GDM1 (cell line): ENCODE data around the gene PVALEF.
A peak's percentile ranks its signal among the peaks of the same experiment; 100 is the strongest.
"Not testable (repeated sequence)": the region's sequence is repeated elsewhere in the genome, so short reads cannot be mapped to it uniquely, and the experiment has no call there.

ENCODE experiments used
- DNase-seq: peaks from one replicate; lab custom pipeline; 2025; lab: John Stamatoyannopoulos, UW

The PVALEF gene

DNA sequence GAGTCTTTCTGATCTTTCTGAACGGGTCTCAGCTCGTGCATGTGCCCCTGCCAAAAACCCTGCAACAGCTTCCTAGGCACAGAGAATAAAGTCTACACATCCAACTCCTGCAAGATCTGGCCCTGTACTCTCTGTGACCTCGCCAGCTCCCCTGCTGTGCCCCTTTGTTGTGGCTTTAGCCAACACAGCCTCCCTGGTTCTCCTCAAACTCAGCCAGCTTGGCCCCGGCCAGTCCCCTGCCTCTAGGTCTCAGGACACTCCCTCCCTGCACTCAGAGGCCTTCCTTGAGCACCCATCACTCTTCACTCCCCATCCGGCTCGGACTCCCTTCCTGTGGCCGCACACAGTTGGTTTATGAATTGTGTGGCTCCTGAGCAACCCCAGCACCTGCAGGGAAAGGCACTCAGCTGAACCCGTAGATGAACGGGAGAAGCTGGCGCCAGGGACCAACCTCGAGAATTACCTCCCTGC, 56.1 kb downstream of the PVALEF start:
- no peak for DNase-seq

DNA sequence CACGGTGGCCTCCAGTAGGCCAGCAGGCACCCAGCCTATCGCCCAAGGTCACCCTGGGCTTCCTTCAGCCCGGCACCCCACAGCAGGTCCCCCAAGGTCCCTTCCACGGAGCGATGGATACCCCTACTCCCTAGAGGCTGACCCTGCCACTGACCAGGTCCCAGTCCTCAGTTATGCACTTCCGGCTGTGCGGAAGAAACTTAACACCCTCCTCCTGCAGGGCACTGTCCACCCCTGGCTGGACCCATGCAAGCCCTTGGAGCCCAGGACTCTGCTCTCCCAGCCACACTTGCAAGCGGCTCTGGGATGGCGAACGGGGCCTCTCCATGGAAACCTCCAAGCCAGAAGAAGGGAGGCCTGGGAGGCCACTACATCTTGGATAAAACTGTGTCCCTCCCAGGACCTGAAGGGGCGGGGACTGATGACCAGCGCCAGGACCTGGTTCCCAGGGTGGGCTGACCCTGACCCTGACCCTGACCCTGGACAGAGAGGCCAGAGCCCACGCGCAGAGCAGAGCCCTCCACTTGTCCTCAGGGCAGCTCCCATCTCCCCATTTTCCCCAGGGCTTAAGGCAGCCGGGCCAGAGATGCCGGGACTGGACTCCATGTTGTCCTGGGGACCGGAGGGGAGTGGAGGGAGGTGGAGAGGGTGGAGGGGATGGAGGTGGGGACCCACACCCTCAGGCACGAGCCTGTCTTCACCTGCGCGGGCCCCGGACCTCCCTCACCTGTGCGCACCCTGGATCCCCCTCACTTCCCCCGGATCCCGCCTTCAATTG, 56.7 kb downstream of the PVALEF start:
- no peak for DNase-seq

DNA sequence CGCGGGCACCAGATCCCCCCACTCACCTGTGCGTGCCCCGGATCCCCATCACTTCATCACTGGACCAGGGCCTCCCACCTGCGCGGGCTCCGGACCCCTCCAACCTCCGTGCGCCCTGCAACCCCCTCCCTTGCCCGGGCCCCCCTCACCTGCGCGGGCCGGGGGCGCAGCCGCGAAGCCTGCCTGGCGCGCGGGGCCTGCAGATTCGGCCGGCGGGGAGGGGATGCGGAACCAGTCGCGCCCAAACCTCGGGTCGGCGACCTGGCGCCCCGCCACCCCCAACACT, 57.3 kb downstream of the PVALEF start:
- DNase-seq = no peak

DNA sequence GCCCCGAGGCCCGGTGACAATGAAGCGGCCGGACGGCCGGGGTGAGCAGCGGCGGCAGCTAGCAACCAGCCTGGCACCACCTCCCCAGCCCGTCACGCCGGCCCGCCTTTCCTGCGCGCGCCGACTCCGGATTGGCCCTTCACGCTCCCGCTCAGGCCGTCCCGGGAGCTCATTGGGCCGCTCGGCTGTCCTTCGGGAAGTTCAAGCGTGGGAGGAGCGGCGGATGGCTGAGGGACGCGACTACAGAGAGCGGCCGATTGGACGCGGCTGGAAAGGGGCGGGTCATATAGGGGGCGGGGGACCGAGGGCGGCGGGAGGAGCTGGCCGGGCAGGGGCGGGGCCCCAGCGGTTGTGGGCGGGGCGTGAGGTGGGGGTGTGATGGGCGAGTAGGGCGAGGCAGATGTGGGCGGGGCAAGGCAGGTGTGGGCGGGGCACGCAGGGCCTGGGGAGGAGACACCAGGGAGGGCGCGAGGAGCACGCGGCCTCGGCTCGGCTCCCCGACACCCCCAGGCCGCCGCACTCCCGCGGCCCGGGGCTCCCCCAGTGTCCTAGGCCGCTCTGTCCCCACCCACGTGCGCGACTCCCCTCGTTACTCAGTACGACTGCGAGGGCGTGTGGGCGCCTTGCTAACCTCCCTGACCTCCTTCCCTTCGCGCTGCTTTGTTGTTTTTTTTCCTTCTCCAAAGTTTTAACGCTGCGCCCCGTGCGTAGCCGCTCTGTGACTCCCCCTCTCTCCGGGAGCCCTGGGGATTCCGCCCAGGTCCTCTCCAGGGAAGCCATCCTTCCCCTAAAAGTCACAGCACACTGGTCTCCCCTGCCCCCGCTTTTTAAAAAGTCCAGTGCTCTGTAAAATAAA, 57.8 kb downstream of the PVALEF start, which contains the start of gene CEP131:
Gene CEP131 (minus strand): TSS at position 60 of the 856 bp plus-strand sequence. CDS start 2,909 bp downstream, outside the sequence.
- peak; percentile 98 for DNase-seq

DNA sequence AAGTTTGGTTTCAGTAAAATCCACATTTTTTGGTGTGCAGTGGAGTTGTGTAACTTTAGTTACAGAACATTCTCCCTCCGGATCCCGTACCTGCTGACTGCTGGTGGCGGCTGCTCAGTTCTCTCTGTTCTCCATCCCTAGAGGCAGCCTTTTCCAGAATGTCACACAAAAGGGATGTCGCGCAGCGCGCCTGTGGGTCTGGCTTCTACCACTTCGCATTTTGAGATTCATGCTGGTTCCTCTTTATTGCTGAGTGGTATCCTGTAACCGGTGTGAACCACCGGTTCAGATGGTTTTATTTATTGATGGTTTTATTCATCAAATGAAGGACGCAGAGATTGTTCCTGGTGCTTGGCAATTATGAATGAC, 58.4 kb downstream of the PVALEF start:
- peak; percentile 33 for DNase-seq

DNA sequence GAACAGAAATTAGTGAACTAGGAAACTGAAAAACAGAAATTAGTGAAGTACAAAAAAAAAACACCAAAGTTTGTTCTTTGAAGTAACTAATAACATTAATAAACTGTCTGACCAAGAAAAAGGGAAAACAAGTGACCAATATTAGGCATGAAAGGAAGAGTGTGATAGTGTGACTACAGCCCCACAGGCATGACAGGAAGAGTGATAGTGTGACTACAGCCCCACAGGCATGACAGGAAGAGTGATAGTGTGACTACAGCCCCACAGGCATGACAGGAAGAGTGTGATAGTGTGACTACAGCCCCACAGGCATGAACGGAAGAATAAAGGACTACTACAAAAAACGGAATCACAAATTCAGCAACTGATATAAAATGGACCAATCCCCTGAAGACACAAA, 62.3 kb downstream of the PVALEF start:
- DNase-seq = not testable (repeated sequence)

DNA sequence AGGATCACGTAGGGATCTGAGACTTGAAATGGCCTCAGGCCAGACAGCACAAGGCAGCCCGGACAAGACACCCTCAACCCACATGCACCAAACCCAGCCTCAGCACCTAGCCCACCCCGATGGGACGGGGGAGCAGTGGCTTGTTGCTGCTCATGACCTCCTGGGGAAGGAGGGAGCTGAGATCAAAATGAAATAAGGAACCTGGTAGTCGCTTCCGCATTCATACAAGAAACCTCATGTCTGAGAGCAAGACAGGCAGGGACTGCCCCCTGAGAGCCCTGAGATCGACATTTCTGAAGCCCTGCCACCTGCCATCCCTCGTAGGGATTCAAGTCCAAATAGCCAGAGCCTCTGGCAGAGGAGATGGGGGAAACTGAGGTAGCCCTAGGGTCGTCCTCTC, 63.1 kb downstream of the PVALEF start:
- peak; percentile 37 for DNase-seq

DNA sequence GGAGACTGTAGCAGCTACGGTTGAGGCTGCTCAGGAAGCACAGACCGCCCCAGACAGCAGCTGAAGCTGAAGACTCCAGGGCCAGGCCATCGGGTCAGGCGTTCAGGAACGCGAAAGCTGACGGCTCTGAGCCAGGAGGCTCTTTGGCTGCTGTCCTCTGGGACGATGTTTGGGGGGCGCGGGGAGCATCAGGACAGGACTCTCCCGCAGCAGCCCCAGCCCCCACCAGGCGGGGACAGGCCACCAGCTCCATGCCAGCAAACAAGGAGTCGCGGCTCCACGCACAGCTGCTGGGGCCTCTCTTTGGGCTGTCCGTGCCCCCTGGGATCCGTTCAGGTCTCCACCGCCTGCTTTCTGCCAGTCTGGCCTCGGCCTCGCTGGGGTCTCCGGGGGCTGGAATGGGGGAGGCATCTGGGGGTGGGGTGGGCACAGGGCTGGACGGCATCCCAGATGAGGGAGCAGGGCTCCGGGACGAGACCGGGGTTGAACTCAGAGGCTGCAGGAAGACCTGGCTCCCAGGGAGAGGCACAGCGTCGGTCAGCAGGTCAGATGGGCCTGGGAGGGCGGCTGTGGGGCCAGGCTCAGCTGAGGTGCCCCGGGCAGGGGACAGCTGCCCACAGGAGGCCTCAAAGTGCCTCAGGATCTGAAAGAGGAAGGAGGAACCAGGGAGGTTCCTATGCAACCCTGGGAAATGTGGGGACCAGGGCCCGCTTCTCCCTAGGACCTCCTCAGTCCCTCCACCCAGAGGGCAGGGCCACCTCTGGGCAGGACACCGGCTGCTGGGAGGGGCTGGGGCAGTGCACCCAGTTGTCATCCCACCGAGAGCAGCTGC, 63.7 kb downstream of the PVALEF start:
- no peak for DNase-seq

DNA sequence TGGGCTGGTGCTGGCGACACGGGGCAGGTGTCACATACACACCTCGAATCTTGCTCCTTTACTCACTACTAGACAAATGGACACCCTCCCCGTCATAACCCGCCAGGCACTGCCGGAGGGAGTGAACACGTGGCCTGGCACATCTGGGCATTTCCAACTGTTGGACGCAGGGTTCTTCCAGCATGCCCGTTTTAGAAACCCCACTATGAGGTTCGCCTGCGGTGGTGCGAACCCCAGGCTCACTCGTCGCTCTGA, 64.3 kb downstream of the PVALEF start:
- no peak for DNase-seq

DNA sequence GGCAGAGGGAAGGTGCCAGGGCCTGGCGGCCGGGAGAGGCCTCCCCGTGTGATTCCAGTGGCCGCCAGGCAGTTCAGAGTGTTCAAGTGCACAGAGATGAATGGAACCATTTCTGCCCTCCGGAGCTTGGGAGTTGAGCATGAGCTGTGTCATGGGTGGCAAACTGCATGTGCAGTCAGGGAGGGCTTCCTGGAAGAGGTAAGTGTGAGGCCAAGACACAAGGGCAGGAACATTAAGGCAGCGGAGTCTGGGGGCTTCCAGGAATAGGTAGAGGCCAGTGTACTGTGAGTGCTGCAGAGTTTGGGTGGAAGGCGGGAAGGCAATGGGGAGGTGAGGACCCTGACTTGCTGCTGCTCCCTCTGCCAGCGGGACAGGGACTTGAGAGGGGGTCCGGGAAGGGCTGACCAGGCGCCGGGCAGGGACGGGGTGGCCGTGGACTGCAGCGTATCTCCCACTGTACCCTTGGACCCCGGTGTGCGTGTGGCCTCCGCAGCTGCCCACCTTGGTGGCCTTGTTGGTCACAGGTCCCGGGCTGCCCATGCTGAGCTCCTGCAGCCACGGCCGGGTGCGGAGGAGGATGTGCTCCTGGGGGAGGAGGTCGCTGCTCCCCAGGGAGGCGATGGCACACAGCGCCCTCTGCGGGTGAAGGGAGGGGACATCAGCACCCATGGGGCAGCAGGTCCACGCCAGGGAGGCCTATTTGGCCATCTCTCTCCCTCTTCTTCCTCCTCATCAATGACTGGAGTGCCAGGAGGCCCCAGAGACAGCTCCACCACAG, 64.9 kb downstream of the PVALEF start:
- DNase-seq = no peak

DNA sequence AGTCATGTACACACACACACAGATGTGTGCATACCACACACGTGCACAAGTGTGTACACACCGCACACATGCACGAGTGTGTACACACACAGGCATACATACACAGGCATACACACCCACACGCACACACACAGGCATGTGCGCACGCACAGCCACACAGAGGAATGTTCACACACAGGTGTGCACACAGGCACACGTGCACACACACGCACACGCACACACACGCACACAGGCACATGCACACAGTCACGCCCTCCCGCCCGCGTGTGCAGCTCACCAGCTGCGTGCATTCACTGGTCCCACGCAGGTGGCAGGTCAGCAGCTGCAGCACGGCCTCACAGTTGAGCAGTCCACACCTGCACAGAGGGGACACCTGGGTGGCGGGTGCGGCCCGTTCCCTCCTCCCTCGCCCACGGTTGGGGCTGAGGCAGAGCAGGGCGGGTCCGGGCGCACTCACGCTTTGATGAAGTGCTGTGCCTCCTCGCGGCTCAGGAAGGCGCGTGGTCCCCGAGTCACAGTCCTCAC, 65.9 kb downstream of the PVALEF start:
- no peak for DNase-seq

DNA sequence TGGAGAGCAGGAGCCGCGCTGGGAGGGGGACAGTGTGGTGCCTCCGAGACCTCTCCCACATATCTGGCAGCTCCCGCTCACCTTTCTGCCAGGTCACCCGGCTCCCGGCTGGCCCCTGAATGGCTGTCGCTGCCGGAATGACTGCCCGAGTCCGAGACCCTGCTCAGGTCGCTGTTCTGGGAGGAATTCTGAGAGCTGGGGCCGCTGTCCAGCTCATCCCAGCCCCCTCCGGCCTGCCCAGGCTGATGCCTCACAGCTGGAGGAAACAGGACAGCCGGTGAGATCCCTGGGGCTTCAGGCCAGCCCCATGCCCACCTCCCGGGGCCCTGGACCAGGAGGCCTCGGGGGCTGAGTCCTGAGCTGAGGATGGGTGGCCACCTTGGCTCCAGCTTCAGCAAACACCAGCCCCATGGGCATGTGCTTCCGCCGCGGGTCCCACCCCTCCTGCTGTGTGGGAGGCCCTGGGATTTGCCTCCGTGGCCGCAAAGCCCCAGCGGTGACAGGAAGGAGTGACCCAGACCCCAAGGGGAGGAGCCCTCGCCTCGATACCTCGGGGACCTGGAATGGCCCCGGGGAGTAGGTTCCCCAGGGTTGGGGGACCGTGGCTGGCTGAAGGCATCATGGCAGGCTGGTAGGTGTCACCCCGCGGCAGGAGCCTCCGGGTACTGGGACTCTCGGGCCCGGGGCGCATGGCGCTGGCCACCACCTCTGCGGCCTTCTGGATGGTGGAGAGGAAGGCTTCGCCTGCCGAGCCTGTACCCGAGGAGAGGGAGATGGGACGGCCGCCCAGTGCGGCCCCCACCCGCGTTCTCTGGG, 66.7 kb downstream of the PVALEF start:
- no peak for DNase-seq
